ENCODE measurements around the gene RASSF4. TPM values are rescaled to one million over a fixed set of nuclear protein-coding genes. Genes with fewer than 3 reads are reported as not detected.
A peak's percentile ranks its signal among the peaks of the same experiment; 100 is the strongest.

The RASSF4 gene
- total and polyA plus RNA-seq, 2 donors (not counting 3 experiments of a cell fraction or from before 2014, with no cell fraction given): 7.6 to 8.2 TPM

- H3K27ac ChIP-seq (ENCODE audit: insufficient read depth, low read depth, low read length): peak overlapping the region; percentile 94
- FAIRE-seq (peak; percentile 95), DNase-seq (ENCODE audit: low read depth, low spot score) (peak; percentile 93)
- H3K4me1 ChIP-seq (ENCODE audit: control insufficient read depth, extremely low read depth, insufficient read depth, low read length): peaks cover 55% of the 10 kb centered on the region
- no TSS peak for BruUV-seq (replicated peaks)
- ChIA-PET CTCF (interaction anchor here (0.8 to 2.5 kb wide), 10 partner anchors 9 to 49 kb away, joined by 3 to 17 read pairs (median 5); partner anchors contain the start of gene RASSF4), POLR2A (interaction anchor here (1.7 to 2.5 kb wide), 2 partner anchors 14 to 20 kb away, joined by 10 to 18 read pairs; partner anchors contain the start of gene ZNF22)
- H3K4me2 ChIP-seq (ENCODE audit: insufficient read depth, low read length): peak overlapping the region; percentile 66
- H3K36me3 ChIP-seq (ENCODE audit: control insufficient read depth in 2 of 2, extremely low read depth in 1 of 2, insufficient read depth in 2 of 2, low read length in 2 of 2): peaks cover 0 to 11% of the 10 kb centered on the region in 2 experiments
- H3K27me3 ChIP-seq (ENCODE audit: control insufficient read depth in 2 of 2, insufficient read depth in 2 of 2, low read length in 2 of 2): no peaks in the 10 kb centered on the region
- TF ChIP-seq MYC (IDR thresholded peaks at IDR 0.05; ENCODE audit: low read depth, low read length) (no peak), POLR2A (IDR thresholded peaks at IDR 0.05; ENCODE audit: low read depth, low read length) (no peak), FOS (IDR thresholded peaks at IDR 0.05; ENCODE audit: borderline replicate concordance, insufficient read depth, low read length) (peak; percentile 66), POLR2AphosphoS5 (IDR thresholded peaks at IDR 0.05; ENCODE audit: insufficient read depth, low read depth, low read length) (peak; percentile 53), JUN (IDR thresholded peaks at IDR 0.05; ENCODE audit: borderline replicate concordance, insufficient read depth, insufficient read length, low read depth) (peak; percentile 62)
- peak overlapping the region; percentile 69 for H3K9ac ChIP-seq (replicated peaks; ENCODE audit: extremely low read depth, insufficient read depth, low read length)
- H2AFZ ChIP-seq (ENCODE audit: low read depth, low read length): peak overlapping the region; percentile 35
- no peak overlapping the region for H3K4me3 ChIP-seq (replicated peaks in 1 of 3; ENCODE audit: insufficient read depth in 1 of 3, low read depth in 1 of 3, low read length in 3 of 3)
- H3K9me3 ChIP-seq (replicated peaks; ENCODE audit: control insufficient read depth, insufficient read depth, low read length): no peaks in the 10 kb centered on the region
- intact Hi-C loops (cut with micrococcal nuclease): no loop called here
- H3K79me2 ChIP-seq (ENCODE audit: control insufficient read depth, insufficient read depth, low read length): no peaks in the 10 kb centered on the region
- H3K9me1 ChIP-seq (replicated peaks; ENCODE audit: control insufficient read depth, extremely low read depth, insufficient read depth, low read length): no peaks in the 10 kb centered on the region
- dilution Hi-C loops (cut with MboI; ENCODE audit: extremely low pct_ligation_motif_present, low sequenced_read_pairs): no loop called here
- no peaks in the 10 kb centered on the region for H4K20me1 ChIP-seq (replicated peaks; ENCODE audit: control insufficient read depth, extremely low read depth, insufficient read depth, low read length)
Observed at GRCh38 chr10:44981172-44982113, 21.8 kb downstream of the RASSF4 start.

DNA sequence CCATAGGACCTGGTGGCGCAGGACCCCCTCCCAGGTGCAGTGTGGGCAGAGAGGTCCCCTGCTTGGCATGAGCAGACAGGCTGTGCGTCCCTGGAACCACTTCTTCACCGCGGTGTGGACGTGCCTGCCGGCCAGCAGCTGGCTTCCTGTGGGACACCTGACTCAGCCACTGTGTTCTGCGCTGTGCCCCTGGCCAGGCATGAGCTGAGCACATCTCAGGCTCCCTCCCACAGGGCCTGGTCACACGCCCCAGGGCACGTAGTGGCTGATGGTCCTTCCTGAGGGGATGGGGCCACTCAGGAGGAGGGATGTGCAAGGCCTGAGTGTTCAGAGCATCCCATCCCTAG lies 22.5 kb downstream of the RASSF4 start:
- TF ChIP-seq FOS (IDR thresholded peaks at IDR 0.05; ENCODE audit: borderline replicate concordance, insufficient read depth, low read length) (no peak), POLR2AphosphoS5 (IDR thresholded peaks at IDR 0.05; ENCODE audit: insufficient read depth, low read depth, low read length) (peak; percentile 76), JUN (IDR thresholded peaks at IDR 0.05; ENCODE audit: borderline replicate concordance, insufficient read depth, insufficient read length, low read depth) (peak; percentile 54), MAX (IDR thresholded peaks at IDR 0.05; ENCODE audit: insufficient read depth, insufficient read length) (peak; percentile 52)
- DNase-seq (ENCODE audit: low read depth, low spot score) (peak; percentile 95), FAIRE-seq (no peak)
- Histone ChIP-seq H3K27ac (ENCODE audit: insufficient read depth, low read depth, low read length) (peak overlapping the region; percentile 94), H4K20me1 (replicated peaks; ENCODE audit: control insufficient read depth, extremely low read depth, insufficient read depth, low read length) (no peaks in the 10 kb centered on the region), H3K27me3 (ENCODE audit: control insufficient read depth in 2 of 2, insufficient read depth in 2 of 2, low read length in 2 of 2) (no peaks in the 10 kb centered on the region), H3K4me3 (replicated peaks in 1 of 3; ENCODE audit: insufficient read depth in 1 of 3, low read depth in 1 of 3, low read length in 3 of 3) (no peak overlapping the region), H3K79me2 (ENCODE audit: control insufficient read depth, insufficient read depth, low read length) (no peaks in the 10 kb centered on the region), H2AFZ (ENCODE audit: low read depth, low read length) (peak overlapping the region; percentile 6), H3K4me1 (ENCODE audit: control insufficient read depth, extremely low read depth, insufficient read depth, low read length) (peaks cover 53% of the 10 kb centered on the region), H3K9ac (replicated peaks; ENCODE audit: extremely low read depth, insufficient read depth, low read length) (peak overlapping the region; percentile 69), H3K4me2 (ENCODE audit: insufficient read depth, low read length) (no peak overlapping the region), H3K9me3 (replicated peaks; ENCODE audit: control insufficient read depth, insufficient read depth, low read length) (no peaks in the 10 kb centered on the region), H3K36me3 (ENCODE audit: control insufficient read depth in 2 of 2, extremely low read depth in 1 of 2, insufficient read depth in 2 of 2, low read length in 2 of 2) (peaks cover 0 to 7% of the 10 kb centered on the region in 2 experiments), H3K9me1 (replicated peaks; ENCODE audit: control insufficient read depth, extremely low read depth, insufficient read depth, low read length) (no peaks in the 10 kb centered on the region)
- intact Hi-C loops (cut with micrococcal nuclease) (no loop called here), dilution Hi-C loops (cut with MboI; ENCODE audit: extremely low pct_ligation_motif_present, low sequenced_read_pairs) (no loop called here)
- BruUV-seq (replicated peaks): no TSS peak
- ChIA-PET CTCF (interaction anchor here (0.8 to 2.5 kb wide), 4 partner anchors 10 to 49 kb away, joined by 4 to 17 read pairs (median 5); no protein-coding TSS in a partner anchor), POLR2A (interaction anchor here (1.7 to 2.5 kb wide), 2 partner anchors 14 to 19 kb away, joined by 10 to 18 read pairs; partner anchors contain the start of gene ZNF22)
